ENCODE data around the gene PIEZO2.

Gene PIEZO2

GRCh38 chr18:10745971-10746370 lies 403.4 kb downstream of the PIEZO2 start:
- no peak for DNase-seq (ENCODE audit: low read depth in 3 of 3)

GRCh38 chr18:10745219-10745618 lies 404.1 kb downstream of the PIEZO2 start:
- no peak for DNase-seq (ENCODE audit: low read depth in 3 of 3)

GRCh38 chr18:10743766-10744165 lies 405.6 kb downstream of the PIEZO2 start:
- DNase-seq (ENCODE audit: low read depth in 3 of 3), result no peak

- no peak for DNase-seq (ENCODE audit: low read depth in 3 of 3)
These were observed 410.2 kb downstream of the PIEZO2 start for GRCh38 chr18:10739152-10739551.

- DNase-seq (ENCODE audit: low read depth in 3 of 3), result no peak
These were observed 412.4 kb downstream of the PIEZO2 start for GRCh38 chr18:10736984-10737383.

- DNase-seq (ENCODE audit: low read depth in 3 of 3), result no peak
These were observed 416.4 kb downstream of the PIEZO2 start for GRCh38 chr18:10732990-10733389.

- no peak for DNase-seq (ENCODE audit: low read depth in 3 of 3)
These were observed 421.9 kb downstream of the PIEZO2 start for GRCh38 chr18:10727477-10727876.

- DNase-seq (ENCODE audit: low read depth in 3 of 3), result no peak
These were observed 422.9 kb downstream of the PIEZO2 start for GRCh38 chr18:10726198-10727068.

GRCh38 chr18:10724666-10725065 lies 424.7 kb downstream of the PIEZO2 start:
- no peak for DNase-seq (ENCODE audit: low read depth in 3 of 3)

- DNase-seq (ENCODE audit: low read depth in 3 of 3), result no peak
These were observed 425.9 kb downstream of the PIEZO2 start for GRCh38 chr18:10723496-10723895.

- DNase-seq (ENCODE audit: low read depth in 3 of 3), result no peak
These were observed 430.6 kb downstream of the PIEZO2 start for GRCh38 chr18:10718809-10719208.

- DNase-seq (ENCODE audit: low read depth in 3 of 3), result no peak
These were observed 433.6 kb downstream of the PIEZO2 start for GRCh38 chr18:10715791-10716190.

GRCh38 chr18:10713409-10713808 lies 436.0 kb downstream of the PIEZO2 start:
- DNase-seq (ENCODE audit: low read depth in 3 of 3), result no peak

- DNase-seq (ENCODE audit: low read depth in 3 of 3), result no peak
These were observed 442.1 kb downstream of the PIEZO2 start for GRCh38 chr18:10707294-10707693.

- no peak for DNase-seq (ENCODE audit: low read depth in 3 of 3)
These were observed 443.6 kb downstream of the PIEZO2 start for GRCh38 chr18:10705786-10706185.

- no peak for DNase-seq (ENCODE audit: low read depth in 3 of 3)
These were observed 444.1 kb downstream of the PIEZO2 start for GRCh38 chr18:10705291-10705690.

- no peak for DNase-seq (ENCODE audit: low read depth in 3 of 3)
These were observed 447.2 kb downstream of the PIEZO2 start for GRCh38 chr18:10702206-10702605.

GRCh38 chr18:10690366-10690765 lies 459.0 kb downstream of the PIEZO2 start:
- DNase-seq (ENCODE audit: low read depth in 3 of 3), result no peak

- DNase-seq (ENCODE audit: low read depth in 3 of 3), result no peak
These were observed 459.4 kb downstream of the PIEZO2 start for GRCh38 chr18:10690035-10690329.

- no peak for DNase-seq (ENCODE audit: low read depth in 3 of 3)
These were observed 459.9 kb downstream of the PIEZO2 start for GRCh38 chr18:10689236-10690034.

- no peak for DNase-seq (ENCODE audit: low read depth in 3 of 3)
These were observed 460.6 kb downstream of the PIEZO2 start for GRCh38 chr18:10688766-10689165.

GRCh38 chr18:10687161-10687925 lies 462.0 kb downstream of the PIEZO2 start:
- DNase-seq (ENCODE audit: low read depth in 3 of 3), result no peak
